ENCODE results near the gene LAMTOR2. TPM values are rescaled to one million over a fixed set of nuclear protein-coding genes. Genes with fewer than 3 reads are reported as not detected.
A peak's percentile ranks its signal among the peaks of the same experiment; 100 is the strongest.

Gene LAMTOR2
- total and polyA plus RNA-seq, 9 of the 15 experiments (the other 6 are each of a cell fraction or from before 2014, with no cell fraction given) = 39.0 to 161 (median 74.6) TPM

GRCh38 chr1:156104065-156104810 lies 49.7 kb downstream of the LAMTOR2 start (continued):
- TF ChIP-seq MGA (IDR thresholded peaks at IDR 0.05) (no peak), NR1H2 (CRISPR knock-in tag; IDR thresholded peaks at IDR 0.05) (no peak), SNIP1 (IDR thresholded peaks at IDR 0.05; ENCODE audit: low read depth) (no peak), PRDM10 (IDR thresholded peaks at IDR 0.05; ENCODE audit: partially characterized antibody) (peak; percentile 8), NUFIP1 (IDR thresholded peaks at IDR 0.05; ENCODE audit: partially characterized antibody) (no peak), HDGF (IDR thresholded peaks at IDR 0.05) (peak; percentile 46; the same call in 1 of the 2 replicates), SMAD2 (IDR thresholded peaks at IDR 0.05; ENCODE audit: low read depth, low read length) (no peak), HMGN3 (IDR thresholded peaks at IDR 0.05; ENCODE audit: borderline replicate concordance, extremely low read depth, insufficient read length, low read depth, low read length) (no peak), GATAD2A (IDR thresholded peaks at IDR 0.05) (no peak)
